ENCODE results near the gene LTBP4.

GRCh38 chr19:40565910-40566495, 35.2 kb upstream of the LTBP4 start:
- TF ChIP-seq BATF2 (CRISPR knock-in tag; IDR thresholded peaks at IDR 0.05) (no peak), ZNF614 (CRISPR knock-in tag; IDR thresholded peaks at IDR 0.05; ENCODE audit: borderline replicate concordance) (no peak), SMC3 (IDR thresholded peaks at IDR 0.05; ENCODE audit: low read length) (no peak), STAT5B (CRISPR knock-in tag; IDR thresholded peaks at IDR 0.05) (no peak), MTA3 (CRISPR knock-in tag; IDR thresholded peaks at IDR 0.05) (no peak), ZNF232 (CRISPR knock-in tag; IDR thresholded peaks at IDR 0.05; ENCODE audit: borderline replicate concordance) (no peak), PHF21A (CRISPR knock-in tag; IDR thresholded peaks at IDR 0.05) (no peak), NFYB (CRISPR knock-in tag; IDR thresholded peaks at IDR 0.05) (no peak), ZNF780A (CRISPR knock-in tag; IDR thresholded peaks at IDR 0.05) (no peak)

Data from HepG2 (cell line).